ENCODE data around the gene RCOR1.
"Not testable (repeated sequence)": the region's sequence is repeated elsewhere in the genome, so short reads cannot be mapped to it uniquely, and the experiment has no call there.

The RCOR1 gene

GRCh38 chr14:102751088-102751487, 158.6 kb downstream of the RCOR1 start:
- no peak for DNase-seq (ENCODE audit: low spot score)

- DNase-seq (ENCODE audit: low spot score) = no peak
Observed at GRCh38 chr14:102752239-102752847, 159.9 kb downstream of the RCOR1 start.

- DNase-seq (ENCODE audit: low spot score) = no peak
Observed at GRCh38 chr14:102754370-102755262, 162.2 kb downstream of the RCOR1 start.

GRCh38 chr14:102757646-102758045, 165.2 kb downstream of the RCOR1 start:
- no peak for DNase-seq (ENCODE audit: low spot score)

GRCh38 chr14:102758087-102758486, 165.6 kb downstream of the RCOR1 start:
- no peak for DNase-seq (ENCODE audit: low spot score)

GRCh38 chr14:102759456-102760187, 167.2 kb downstream of the RCOR1 start:
- no peak for DNase-seq (ENCODE audit: low spot score)

- DNase-seq (ENCODE audit: low spot score) = no peak
Observed at GRCh38 chr14:102760496-102761193, 168.2 kb downstream of the RCOR1 start.

GRCh38 chr14:102761206-102761605, 168.8 kb downstream of the RCOR1 start:
- no peak for DNase-seq (ENCODE audit: low spot score)

GRCh38 chr14:102764220-102764671, 171.8 kb downstream of the RCOR1 start:
- DNase-seq (ENCODE audit: low spot score) = no peak

- not testable (repeated sequence) for DNase-seq (ENCODE audit: low spot score)
Observed at GRCh38 chr14:102765770-102766169, 173.3 kb downstream of the RCOR1 start.

GRCh38 chr14:102768223-102769048, 176.0 kb downstream of the RCOR1 start:
- DNase-seq (ENCODE audit: low spot score) = no peak

- DNase-seq (ENCODE audit: low spot score) = no peak
Observed at GRCh38 chr14:102769049-102769327, 176.5 kb downstream of the RCOR1 start.

GRCh38 chr14:102770147-102771123, 178.0 kb downstream of the RCOR1 start:
- no peak for DNase-seq (ENCODE audit: low spot score)

- no peak for DNase-seq (ENCODE audit: low spot score)
Observed at GRCh38 chr14:102771144-102771543, 178.7 kb downstream of the RCOR1 start.

- DNase-seq (ENCODE audit: low spot score) = no peak
Observed at GRCh38 chr14:102772781-102773570, 180.5 kb downstream of the RCOR1 start.

GRCh38 chr14:102774391-102775153, 182.1 kb downstream of the RCOR1 start:
- DNase-seq (ENCODE audit: low spot score) = peak; percentile 85

- DNase-seq (ENCODE audit: low spot score) = peak; percentile 74
Observed at GRCh38 chr14:102775855-102776760, 183.7 kb downstream of the RCOR1 start.
